Colonic mucosa (tissue), 4 donors: ENCODE measurements around the gene ADIPOR1. TPM values are rescaled to one million over a fixed set of nuclear protein-coding genes. Genes with fewer than 3 reads are reported as not detected.
"Not testable (repeated sequence)": the region's sequence is repeated elsewhere in the genome, so short reads cannot be mapped to it uniquely, and the experiment has no call there.

Experiments
- DNase-seq: peaks from one replicate; pipeline ENCODE4 v3.0.0-alpha.2; 2020
- H3K27ac ChIP-seq: fragments of 200-600 bp; one replicate; pipeline ENCODE4 v1.8.0; 2021
- H3K27me3 ChIP-seq: fragments of 200-600 bp; one replicate; pipeline ENCODE4 v1.8.0; 2021
- H3K36me3 ChIP-seq: fragments of 200-600 bp; one replicate; pipeline ENCODE4 v1.8.0; 2021
- H3K4me1 ChIP-seq: fragments of 200-600 bp; one replicate; pipeline ENCODE4 v1.8.0; 2021; ENCODE audit warnings: mild to moderate bottlenecking
- H3K4me3 ChIP-seq: fragments of 200-600 bp; one replicate; pipeline ENCODE4 v1.8.0; 2021
- H3K9ac ChIP-seq, 2 donors: one replicate each; pipeline ENCODE4 v1.7.0; 2013; ENCODE audit warnings: control low read depth in 2 of 2, low read depth in 2 of 2, low read length in 2 of 2
- H3K9me3 ChIP-seq: fragments of 200-600 bp; one replicate; pipeline ENCODE4 v1.8.0; 2021
- intact Hi-C: fragments of 100-400 bp; cut with DNase I; formaldehyde crosslinking; loops from one replicate; pipeline ENCODE4 v1.14.1; 2022
- total RNA-seq, 2 donors: library from RNA; stranded (reverse); fragmentation: NEBNext Ultra II Directional in 1 of 2; extraction: Animal tissue kit (Norgen Biotek cat#: 25700) in 1 of 2; gene quantifications; one replicate each; pipeline ENCODE4 v1.2.1, GENCODE V29; 2021
- TF ChIP-seq, protein P1 (sequence below): fragments of 200-600 bp; IDR thresholded peaks from one replicate; pipeline ENCODE4 v1.8.0; 2022; ENCODE audit warnings: antibody characterized with exemption, mild to moderate bottlenecking
- donor health status: healthy.
- donor health status: DM: no; HTN: no; CAD: no.
- donor health status: DM: no; HTN: no; CAD: no.

The ADIPOR1 gene
- total RNA-seq, 2 donors from 2014 or later: 82.1 to 82.7 TPM

- Histone ChIP-seq H3K4me1 (no peaks in the 10 kb centered on the region), H3K9me3 (no peaks in the 10 kb centered on the region), H3K4me3 (no peak overlapping the region), H3K27ac (no peak overlapping the region), H3K36me3 (peaks cover 37% of the 10 kb centered on the region), H3K9ac (no peak overlapping the region), H3K27me3 (no peaks in the 10 kb centered on the region)
- intact Hi-C loops: no loop called here
- TF ChIP-seq, protein P1, sequence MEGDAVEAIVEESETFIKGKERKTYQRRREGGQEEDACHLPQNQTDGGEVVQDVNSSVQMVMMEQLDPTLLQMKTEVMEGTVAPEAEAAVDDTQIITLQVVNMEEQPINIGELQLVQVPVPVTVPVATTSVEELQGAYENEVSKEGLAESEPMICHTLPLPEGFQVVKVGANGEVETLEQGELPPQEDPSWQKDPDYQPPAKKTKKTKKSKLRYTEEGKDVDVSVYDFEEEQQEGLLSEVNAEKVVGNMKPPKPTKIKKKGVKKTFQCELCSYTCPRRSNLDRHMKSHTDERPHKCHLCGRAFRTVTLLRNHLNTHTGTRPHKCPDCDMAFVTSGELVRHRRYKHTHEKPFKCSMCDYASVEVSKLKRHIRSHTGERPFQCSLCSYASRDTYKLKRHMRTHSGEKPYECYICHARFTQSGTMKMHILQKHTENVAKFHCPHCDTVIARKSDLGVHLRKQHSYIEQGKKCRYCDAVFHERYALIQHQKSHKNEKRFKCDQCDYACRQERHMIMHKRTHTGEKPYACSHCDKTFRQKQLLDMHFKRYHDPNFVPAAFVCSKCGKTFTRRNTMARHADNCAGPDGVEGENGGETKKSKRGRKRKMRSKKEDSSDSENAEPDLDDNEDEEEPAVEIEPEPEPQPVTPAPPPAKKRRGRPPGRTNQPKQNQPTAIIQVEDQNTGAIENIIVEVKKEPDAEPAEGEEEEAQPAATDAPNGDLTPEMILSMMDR: no peak
- DNase-seq: no peak
These were observed 16.7 kb downstream of the ADIPOR1 start for GRCh38 chr1:202941372-202941771.

- DNase-seq: no peak
- TF ChIP-seq, protein P1: no peak
- no peak overlapping the region for H3K27ac ChIP-seq
- peaks cover 36% of the 10 kb centered on the region for H3K36me3 ChIP-seq
- no peaks in the 10 kb centered on the region for H3K4me1 ChIP-seq
- H3K9ac ChIP-seq: no peak overlapping the region
- intact Hi-C loops: no loop called here
- H3K9me3 ChIP-seq: no peaks in the 10 kb centered on the region
- no peak overlapping the region for H3K4me3 ChIP-seq
- H3K27me3 ChIP-seq: no peaks in the 10 kb centered on the region
These were observed 17.6 kb downstream of the ADIPOR1 start for GRCh38 chr1:202940561-202940960.

DNA sequence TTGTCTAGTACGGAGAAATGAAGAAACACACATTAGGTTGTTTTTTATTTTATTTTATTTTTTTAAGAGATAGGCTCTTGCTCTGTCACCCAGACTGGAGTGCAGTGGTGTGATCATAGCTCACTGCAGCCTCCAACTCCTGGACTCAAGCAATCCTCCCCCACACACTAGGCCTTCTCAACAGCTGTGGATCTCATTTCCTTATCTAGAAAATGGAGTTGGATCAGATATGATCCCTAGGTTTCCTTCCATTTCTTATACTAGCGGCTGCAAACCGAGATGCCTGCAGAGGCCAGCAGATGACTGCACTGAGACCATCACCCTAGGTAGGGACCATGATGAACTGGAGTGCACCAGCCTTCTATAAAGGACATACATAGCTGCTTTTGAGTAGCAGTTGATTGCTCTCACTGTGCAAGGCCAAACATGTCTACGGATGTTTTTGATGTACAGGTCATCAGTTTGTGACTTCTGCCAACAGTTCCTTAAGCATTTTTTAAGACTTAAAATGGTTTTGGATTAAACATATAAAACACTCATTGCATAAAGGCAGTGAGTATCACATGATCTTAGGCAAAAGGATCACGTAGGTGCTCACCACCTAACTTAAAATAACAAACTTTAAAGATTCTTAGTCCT is 19.7 kb downstream of the ADIPOR1 start:
- H3K9ac ChIP-seq: no peak overlapping the region
- no peaks in the 10 kb centered on the region for H3K9me3 ChIP-seq
- DNase-seq: no peak
- H3K27ac ChIP-seq: no peak overlapping the region
- H3K27me3 ChIP-seq: no peaks in the 10 kb centered on the region
- TF ChIP-seq, protein P1: no peak
- H3K4me1 ChIP-seq: no peaks in the 10 kb centered on the region
- H3K4me3 ChIP-seq: no peak overlapping the region
- H3K36me3 ChIP-seq: peaks cover 18% of the 10 kb centered on the region
- intact Hi-C loops: no loop called here

DNA sequence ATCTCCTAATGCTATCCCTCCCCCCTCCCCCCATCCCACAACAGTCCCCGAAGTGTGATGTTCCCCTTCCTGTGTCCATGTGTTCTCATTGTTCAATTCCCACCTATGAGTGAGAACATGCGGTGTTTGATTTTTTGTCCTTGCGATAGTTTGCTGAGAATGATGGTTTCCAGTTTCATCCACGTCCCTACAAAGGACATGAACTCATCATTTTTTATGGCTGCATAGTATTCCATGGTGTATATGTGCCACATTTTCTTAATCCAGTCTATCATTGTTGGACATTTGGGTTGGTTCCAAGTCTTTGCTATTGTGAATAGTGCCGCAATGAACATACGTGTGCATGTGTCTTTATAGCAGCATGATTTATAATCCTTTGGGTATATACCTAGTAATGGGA is 21.7 kb downstream of the ADIPOR1 start:
- H3K4me3 ChIP-seq, H3K27me3 ChIP-seq, H3K9ac ChIP-seq, intact Hi-C loops, H3K9me3 ChIP-seq, H3K4me1 ChIP-seq, DNase-seq, H3K27ac ChIP-seq, H3K36me3 ChIP-seq: not testable (repeated sequence)

- Histone ChIP-seq H3K27me3 (no peaks in the 10 kb centered on the region), H3K9ac (no peak overlapping the region), H3K4me3 (no peak overlapping the region), H3K4me1 (no peaks in the 10 kb centered on the region), H3K27ac (no peak overlapping the region), H3K36me3 (no peaks in the 10 kb centered on the region), H3K9me3 (no peaks in the 10 kb centered on the region)
- intact Hi-C loops: no loop called here
- no peak for DNase-seq
- TF ChIP-seq, protein P1: no peak
These were observed 22.3 kb downstream of the ADIPOR1 start for GRCh38 chr1:202935844-202936243.

GRCh38 chr1:202934755-202935154 is 23.4 kb downstream of the ADIPOR1 start:
- TF ChIP-seq, protein P1: no peak

More at GRCh38 chr1:202934755-202935154, 23.4 kb downstream of the ADIPOR1 start:
- Histone ChIP-seq H3K9ac (no peak overlapping the region), H3K27ac (no peak overlapping the region), H3K4me3 (no peak overlapping the region), H3K4me1 (no peaks in the 10 kb centered on the region), H3K27me3 (no peaks in the 10 kb centered on the region), H3K36me3 (no peaks in the 10 kb centered on the region), H3K9me3 (no peaks in the 10 kb centered on the region)
- intact Hi-C loops: no loop called here
- DNase-seq: no peak
